GM12878 (cell line): Measurements from ENCODE around the gene HS6ST3. TPM values are rescaled to one million over a fixed set of nuclear protein-coding genes. Genes with fewer than 3 reads are reported as not detected.

Experiments
- ATAC-seq: fragments of 200-7000 bp; cut with Tn5 transposase; 3 replicates; pipeline ENCODE4 v1.9.1; 2020; ENCODE audit warnings: mild to moderate bottlenecking, moderate library complexity
- BruUV-seq: library from RNA; stranded (reverse); fragments of 400-500 nt; replicated peaks from 2 replicates; lab custom pipeline; 2021; lab: Mats Ljungman, UMichigan
- CTCF ChIA-PET: fragments of 300-600 bp; sonication (Branson Sonifier 250); formaldehyde crosslinking; extraction: SDS; loops from one replicate; lab custom pipeline; 2021; ENCODE audit warnings: inconsistent platforms; lab: Yijun Ruan, JAX
- POLR2A ChIA-PET: fragments of 350-600 bp; formaldehyde crosslinking; extraction: SDS; loops from one replicate; lab custom pipeline; 2021; ENCODE audit warnings: inconsistent platforms; lab: Charles Lee
- RAD21 ChIA-PET: fragments of 300-600 bp; sonication (Branson Sonifier 250); formaldehyde crosslinking; loops from one replicate; lab custom pipeline; 2023; ENCODE audit warnings: antibody characterized with exemption; ENCODE audit not compliant: unreplicated experiment; lab: Charles Lee
- SMC1A ChIA-PET: fragments of 300-600 bp; sonication (Branson Sonifier 250); formaldehyde crosslinking; loops from one replicate; lab custom pipeline; 2023; ENCODE audit not compliant: unreplicated experiment, uncharacterized antibody; lab: Charles Lee
- DNase-seq: peaks from one replicate; pipeline ENCODE4 v3.0.0-alpha.2; 2011; ENCODE audit warnings: low read depth, low spot score
- FAIRE-seq: peaks from 3 replicates; lab custom pipeline; 2011; peaks lifted over from hg19 to GRCh38; lab: Jason Lieb, UNC
- H2AFZ ChIP-seq: 2 replicates; pipeline ENCODE4 v1.6.0; 2011; ENCODE audit warnings: low read depth, low read length, control low read depth; ENCODE audit not compliant: control insufficient read depth
- H3K27ac ChIP-seq: 2 replicates; pipeline ENCODE4 v1.5.1; 2011; ENCODE audit warnings: control low read depth; ENCODE audit not compliant: control insufficient read depth, insufficient read depth
- H3K27me3 ChIP-seq, 2 experiments: replicated peaks in 1 of 2; 2 replicates each; pipeline versions ENCODE4 v1.6.0 to v1.6.1; 2011; ENCODE audit warnings: low read length in 1 of 2; ENCODE audit not compliant: control insufficient read depth in 2 of 2, insufficient read depth in 2 of 2
- H3K36me3 ChIP-seq, 2 experiments: 2 replicates each; pipeline ENCODE4 v1.5.1; 2011; ENCODE audit warnings: low read length in 1 of 2; ENCODE audit not compliant: control insufficient read depth in 2 of 2, insufficient read depth in 2 of 2
- H3K4me1 ChIP-seq: 2 replicates; pipeline ENCODE4 v1.6.1; 2011; ENCODE audit warnings: mild to moderate bottlenecking, low read length, moderate library complexity, mixed read lengths; ENCODE audit not compliant: control insufficient read depth, insufficient read depth
- H3K4me2 ChIP-seq: 2 replicates; pipeline ENCODE4 v1.6.0; 2011; ENCODE audit warnings: control low read depth; ENCODE audit not compliant: control insufficient read depth, insufficient read depth
- H3K4me3 ChIP-seq: fragments of 200-600 bp; sonication (generic); 2 replicates; pipeline ENCODE4 v1.5.1; 2016
- H3K79me2 ChIP-seq: 2 replicates; pipeline ENCODE4 v1.6.0; 2011; ENCODE audit warnings: low read length; ENCODE audit not compliant: control insufficient read depth, insufficient read depth
- H3K9ac ChIP-seq: 2 replicates; pipeline ENCODE4 v1.8.0; 2011; ENCODE audit warnings: low read length, control low read depth, mixed read lengths; ENCODE audit not compliant: control insufficient read depth, insufficient read depth
- H3K9me3 ChIP-seq: replicated peaks from 3 replicates; pipeline ENCODE4 v1.5.1; 2011; ENCODE audit warnings: mild to moderate bottlenecking, low read length; ENCODE audit not compliant: control insufficient read depth, insufficient read depth
- H4K20me1 ChIP-seq: 2 replicates; pipeline ENCODE4 v1.6.0; 2011; ENCODE audit not compliant: control insufficient read depth, insufficient read depth
- ASH2L ChIP-seq: fragments of 300-600, 200-600 bp; sonication (generic); IDR thresholded peaks from 2 replicates; pipeline ENCODE4 v1.6.1; 2017; ENCODE audit warnings: low read depth, mild to moderate bottlenecking, borderline replicate concordance
- BHLHE40 ChIP-seq, 2 experiments: fragments of 450-650 bp in 1 of 2; IDR thresholded peaks; 2 replicates each; pipeline ENCODE4 v1.6.1; 2011 to 2017; ENCODE audit warnings: low read depth in 2 of 2, borderline replicate concordance in 1 of 2, improper control_type of control experiment in 1 of 2, low read length in 1 of 2, mild to moderate bottlenecking in 1 of 2
- BMI1 ChIP-seq: fragments of 450-650 bp; IDR thresholded peaks from 2 replicates; pipeline ENCODE4 v1.6.1; 2016; ENCODE audit warnings: mild to moderate bottlenecking, moderate library complexity, borderline replicate concordance
- FOXM1 ChIP-seq: IDR thresholded peaks from 2 replicates; pipeline ENCODE4 v1.6.1; 2012; ENCODE audit warnings: low read depth, mild to moderate bottlenecking, inconsistent platforms, low read length, moderate library complexity
- GATAD2B ChIP-seq: fragments of 450-650 bp; conservative IDR thresholded peaks from 2 replicates; pipeline ENCODE4 v1.6.1; 2017; ENCODE audit warnings: low read depth, mild to moderate bottlenecking, moderate library complexity
- HDAC2 ChIP-seq: fragments of 200-600 bp; sonication (generic); IDR thresholded peaks from 2 replicates; pipeline ENCODE4 v1.6.1; 2017
- IRF4 ChIP-seq: IDR thresholded peaks from 2 replicates; pipeline ENCODE4 v1.6.1; 2011; ENCODE audit warnings: low read depth, low read length
- KLF5 ChIP-seq: fragments of 450-650 bp; IDR thresholded peaks from 2 replicates; pipeline ENCODE4 v1.6.1; 2014; ENCODE audit warnings: mild to moderate bottlenecking; ENCODE audit not compliant: partially characterized antibody
- MAX ChIP-seq: IDR thresholded peaks from 2 replicates; pipeline ENCODE4 v1.6.1; 2012; ENCODE audit warnings: low read depth, low read length, improper control_type of control experiment
- MEF2A ChIP-seq: IDR thresholded peaks from 2 replicates; pipeline ENCODE4 v1.6.1; 2011; ENCODE audit warnings: low read depth, mild to moderate bottlenecking, low read length, moderate library complexity; ENCODE audit not compliant: insufficient read depth
- MEF2B ChIP-seq: fragments of 450-650 bp; IDR thresholded peaks from 2 replicates; pipeline ENCODE4 v1.6.1; 2018; ENCODE audit warnings: mild to moderate bottlenecking, moderate library complexity; ENCODE audit not compliant: partially characterized antibody, poor library complexity, severe bottlenecking
- MTA3 ChIP-seq: IDR thresholded peaks from 2 replicates; pipeline ENCODE4 v1.6.1; 2012; ENCODE audit warnings: low read length, inconsistent platforms, borderline replicate concordance
- MXI1 ChIP-seq: fragments of 150-350 bp; IDR thresholded peaks from 2 replicates; pipeline ENCODE4 v1.6.1; 2011; ENCODE audit warnings: low read depth, mild to moderate bottlenecking, inconsistent platforms, low read length, improper control_type of control experiment
- MYC ChIP-seq: IDR thresholded peaks from 2 replicates; pipeline ENCODE4 v1.6.1; 2011; ENCODE audit warnings: mild to moderate bottlenecking, low read length, moderate library complexity, inconsistent platforms; ENCODE audit not compliant: insufficient read depth, insufficient replicate concordance, insufficient read length, severe bottlenecking
- NBN ChIP-seq: fragments of 450-650 bp; IDR thresholded peaks from 2 replicates; pipeline ENCODE4 v1.6.1; 2016
- SIN3A ChIP-seq: IDR thresholded peaks from 2 replicates; pipeline ENCODE4 v1.6.1; 2012; ENCODE audit warnings: low read depth, low read length, improper control_type of control experiment
- SMC3 ChIP-seq: IDR thresholded peaks from 2 replicates; pipeline ENCODE4 v1.6.1; 2011; ENCODE audit warnings: low read length, improper control_type of control experiment, borderline replicate concordance
- WRNIP1 ChIP-seq: IDR thresholded peaks from 2 replicates; pipeline ENCODE4 v1.6.1; 2011; ENCODE audit warnings: low read depth, low read length, improper control_type of control experiment, borderline replicate concordance
- ZZZ3 ChIP-seq: IDR thresholded peaks from 2 replicates; pipeline ENCODE4 v1.6.1; 2011; ENCODE audit warnings: low read depth; ENCODE audit not compliant: control insufficient read depth, insufficient read length
- WGBS: methylation state at CpG from one replicate; pipeline ENCODE4 v1.1.6; 2016; ENCODE audit warnings: low lambda C conversion rate; ENCODE audit not compliant: insufficient replicate concordance, insufficient coverage; ENCODE audit errors: missing lambda C conversion rate; 5-methylcytosine and 5-hydroxymethylcytosine counted together
- in situ Hi-C: fragments of 300-500 bp; cut with MboI; formaldehyde crosslinking; loops from 9 replicates; pipeline ENCODE4 v1.14.3; 2018; ENCODE audit warnings: mixed read lengths
- intact Hi-C: fragments of 100-400 bp; cut with micrococcal nuclease; formaldehyde crosslinking; loops from one replicate; pipeline ENCODE4 v1.14.2; 2022; ENCODE audit not compliant: unreplicated experiment
- polyA plus RNA-seq, 11 experiments: library from polyadenylated mRNA; depleted of rRNA in 4 of 11; unstranded in 6 of 11; stranded (reverse) in 5 of 11; fragments of >200 nt; fragmentation: Nextera tagmentation in 4 of 11; fragmentation: Illumina TruSeq in 1 of 11; extraction: Ambion mirVana in 4 of 11; extraction: Trizol in 1 of 11; gene quantifications; 1 replicate in 1 of 11; 2 replicates in 10 of 11; pipeline versions ENCODE4 v1.2.1 to v1.2.3, GENCODE V29; 2011 to 2016; ENCODE audit warnings: inconsistent platforms in 2 of 11, missing spikeins in 2 of 11, low read depth in 1 of 11
- total RNA-seq, 4 experiments: library from RNA; depleted of rRNA in 3 of 4; stranded (reverse); fragments of >200 nt in 3 of 4; fragmentation: Illumina TruSeq in 1 of 4; extraction: Trizol in 1 of 4; gene quantifications; 2 replicates each; pipeline versions ENCODE4 v1.2.1 to v1.2.3, GENCODE V29; 2013 to 2021
- TF ChIP-seq, protein P1 (sequence below): fragments of 150-350 bp; IDR thresholded peaks from 2 replicates; pipeline ENCODE4 v1.6.1; 2016; ENCODE audit warnings: low read depth, low read length

HS6ST3 gene
- total and polyA plus RNA-seq, 10 of the 15 experiments (the other 5 are each of a cell fraction or from before 2014, with no cell fraction given), result under 0.01 to 2.9 TPM; not detected in 8

DNA sequence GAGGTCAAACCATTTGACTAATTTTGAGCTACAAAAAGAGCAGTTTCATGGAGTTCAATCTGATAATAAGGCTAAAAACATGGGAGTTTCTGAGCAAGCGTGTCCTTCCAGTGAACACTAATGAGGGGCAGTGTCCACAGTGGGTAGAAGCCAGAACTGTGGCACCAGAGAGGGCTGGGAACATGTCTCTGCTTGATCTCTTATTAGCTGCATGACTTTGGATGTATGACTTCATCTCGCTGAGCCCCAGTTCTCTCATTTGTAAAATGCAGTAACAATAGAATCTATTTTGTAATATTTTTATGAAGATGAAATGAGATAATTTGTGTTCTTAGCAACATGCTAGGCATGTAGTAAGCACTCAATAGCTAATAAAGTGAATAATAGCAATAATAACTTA, 69.8 kb downstream of the HS6ST3 start:
- TF ChIP-seq NBN (no peak), MXI1 (no peak), GATAD2B (no peak), MTA3 (no peak), SMC3 (no peak), KLF5 (no peak), MEF2B (no peak), WRNIP1 (no peak), MAX (no peak), BMI1 (no peak), ZZZ3 (no peak), ASH2L (no peak), MYC (no peak), IRF4 (no peak), HDAC2 (no peak), MEF2A (no peak), BHLHE40 (IDR thresholded peaks at IDR 0.05; ENCODE audit: borderline replicate concordance in 1 of 2, low read depth in 2 of 2, low read length in 1 of 2) (no peak), SIN3A (no peak), FOXM1 (no peak)
- TF ChIP-seq, protein P1, sequence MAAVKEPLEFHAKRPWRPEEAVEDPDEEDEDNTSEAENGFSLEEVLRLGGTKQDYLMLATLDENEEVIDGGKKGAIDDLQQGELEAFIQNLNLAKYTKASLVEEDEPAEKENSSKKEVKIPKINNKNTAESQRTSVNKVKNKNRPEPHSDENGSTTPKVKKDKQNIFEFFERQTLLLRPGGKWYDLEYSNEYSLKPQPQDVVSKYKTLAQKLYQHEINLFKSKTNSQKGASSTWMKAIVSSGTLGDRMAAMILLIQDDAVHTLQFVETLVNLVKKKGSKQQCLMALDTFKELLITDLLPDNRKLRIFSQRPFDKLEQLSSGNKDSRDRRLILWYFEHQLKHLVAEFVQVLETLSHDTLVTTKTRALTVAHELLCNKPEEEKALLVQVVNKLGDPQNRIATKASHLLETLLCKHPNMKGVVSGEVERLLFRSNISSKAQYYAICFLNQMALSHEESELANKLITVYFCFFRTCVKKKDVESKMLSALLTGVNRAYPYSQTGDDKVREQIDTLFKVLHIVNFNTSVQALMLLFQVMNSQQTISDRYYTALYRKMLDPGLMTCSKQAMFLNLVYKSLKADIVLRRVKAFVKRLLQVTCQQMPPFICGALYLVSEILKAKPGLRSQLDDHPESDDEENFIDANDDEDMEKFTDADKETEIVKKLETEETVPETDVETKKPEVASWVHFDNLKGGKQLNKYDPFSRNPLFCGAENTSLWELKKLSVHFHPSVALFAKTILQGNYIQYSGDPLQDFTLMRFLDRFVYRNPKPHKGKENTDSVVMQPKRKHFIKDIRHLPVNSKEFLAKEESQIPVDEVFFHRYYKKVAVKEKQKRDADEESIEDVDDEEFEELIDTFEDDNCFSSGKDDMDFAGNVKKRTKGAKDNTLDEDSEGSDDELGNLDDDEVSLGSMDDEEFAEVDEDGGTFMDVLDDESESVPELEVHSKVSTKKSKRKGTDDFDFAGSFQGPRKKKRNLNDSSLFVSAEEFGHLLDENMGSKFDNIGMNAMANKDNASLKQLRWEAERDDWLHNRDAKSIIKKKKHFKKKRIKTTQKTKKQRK, result no peak
- BruUV-seq, result no TSS peak
- H2AFZ ChIP-seq, result no peak overlapping the region
- H3K27me3 ChIP-seq, result no peaks in the 10 kb centered on the region; a peak in 2 of 4 replicates
- SMC1A ChIA-PET, result no interaction called here
- H3K4me3 ChIP-seq, result no peak overlapping the region
- 11% methylated on average over 2 of the region's 2 CpGs for WGBS
- H3K4me1 ChIP-seq, result no peaks in the 10 kb centered on the region
- no peaks in the 10 kb centered on the region for H4K20me1 ChIP-seq
- in situ Hi-C loops, result no loop called here
- H3K4me2 ChIP-seq, result no peak overlapping the region
- FAIRE-seq (no peak), ATAC-seq (no peak), DNase-seq (no peak)
- CTCF ChIA-PET, result no interaction called here
- H3K36me3 ChIP-seq, result no peaks in the 10 kb centered on the region
- H3K9me3 ChIP-seq, result no peaks in the 10 kb centered on the region
- no peak overlapping the region for H3K9ac ChIP-seq
- RAD21 ChIA-PET, result no interaction called here
- intact Hi-C loops, result no loop called here
- POLR2A ChIA-PET, result no interaction called here
- no peaks in the 10 kb centered on the region for H3K79me2 ChIP-seq
- H3K27ac ChIP-seq, result no peak overlapping the region
